ENCODE results near the gene HDAC4.

DNA sequence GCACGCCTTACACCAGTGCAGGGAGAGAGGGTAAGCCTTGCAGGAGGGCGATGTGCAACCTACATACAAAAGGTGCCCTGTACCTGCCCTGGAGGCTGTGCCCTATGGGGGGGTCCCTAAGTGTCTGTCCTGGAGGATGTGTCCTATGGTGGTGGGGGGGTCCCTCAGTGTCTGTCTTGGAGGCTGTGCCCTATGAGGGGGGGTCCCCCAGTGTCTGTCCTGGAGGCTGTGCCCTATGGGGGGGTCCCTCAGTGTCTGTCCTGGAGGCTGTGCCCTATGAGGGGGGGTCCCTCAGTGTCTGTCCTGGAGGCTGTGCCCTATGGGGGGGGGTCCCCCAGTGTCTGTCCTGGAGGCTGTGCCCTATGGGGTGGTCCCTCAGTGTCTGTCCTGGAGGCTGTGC is 216.6 kb downstream of the HDAC4 start:
- TF ChIP-seq POLR2A (IDR thresholded peaks at IDR 0.05; ENCODE audit: low read depth, low read length) (no peak), CHD1 (IDR thresholded peaks at IDR 0.05; ENCODE audit: low read depth, low read length) (no peak)

All from IMR-90 (cell line).